HG03196 (cell line): ENCODE data around the gene PLSCR3.
"Not testable (repeated sequence)": the region's sequence is repeated elsewhere in the genome, so short reads cannot be mapped to it uniquely, and the experiment has no call there.

ENCODE experiments used
- ATAC-seq: cut with Tn5 transposase; IDR thresholded peaks from one replicate; pipeline ENCODE4 v1.9.1; 2021; ENCODE audit not compliant: unreplicated experiment

The PLSCR3 gene

GRCh38 chr17:7382901-7383300, 11.4 kb downstream of the PLSCR3 start:
- ATAC-seq: no peak

- no peak for ATAC-seq
Measured at GRCh38 chr17:7380855-7381683, 13.3 kb downstream of the PLSCR3 start, which contains the start of gene TNK1. Gene TNK1, plus strand, starts transcription at chr17:7381089. Its CDS starts 1,838 bp downstream, at chr17:7382927.

- ATAC-seq: no peak
Measured at GRCh38 chr17:7380321-7380720, 14.0 kb downstream of the PLSCR3 start.

GRCh38 chr17:7379134-7379533, 15.2 kb downstream of the PLSCR3 start:
- no peak for ATAC-seq

GRCh38 chr17:7374353-7374752, 20.0 kb downstream of the PLSCR3 start:
- no peak for ATAC-seq

GRCh38 chr17:7370853-7371252, 23.5 kb downstream of the PLSCR3 start:
- ATAC-seq: no peak

- no peak for ATAC-seq
Measured at GRCh38 chr17:7369825-7370224, 24.5 kb downstream of the PLSCR3 start.

GRCh38 chr17:7368599-7368994, 25.7 kb downstream of the PLSCR3 start:
- ATAC-seq: not testable (repeated sequence)

- ATAC-seq: no peak
Measured at GRCh38 chr17:7367918-7368598, 26.3 kb downstream of the PLSCR3 start.

GRCh38 chr17:7367083-7367482, 27.2 kb downstream of the PLSCR3 start:
- ATAC-seq: no peak

GRCh38 chr17:7365963-7366362, 28.4 kb downstream of the PLSCR3 start:
- ATAC-seq: not testable (repeated sequence)

GRCh38 chr17:7363311-7363710, 31.0 kb downstream of the PLSCR3 start:
- ATAC-seq: no peak

GRCh38 chr17:7361906-7362305, 32.4 kb downstream of the PLSCR3 start:
- no peak for ATAC-seq

- ATAC-seq: no peak
Measured at GRCh38 chr17:7357381-7357780, 36.9 kb downstream of the PLSCR3 start.

GRCh38 chr17:7356756-7357155, 37.6 kb downstream of the PLSCR3 start:
- ATAC-seq: no peak

GRCh38 chr17:7356072-7356549, 38.2 kb downstream of the PLSCR3 start:
- no peak for ATAC-seq

GRCh38 chr17:7355573-7355972, 38.8 kb downstream of the PLSCR3 start:
- no peak for ATAC-seq

GRCh38 chr17:7355053-7355452, 39.3 kb downstream of the PLSCR3 start, which contains the start of gene TMEM95:
Gene TMEM95, plus strand, starts transcription at chr17:7355156. Its CDS starts 49 bp downstream, at chr17:7355205.
- no peak for ATAC-seq

GRCh38 chr17:7354262-7354843, 40.0 kb downstream of the PLSCR3 start:
- ATAC-seq: no peak

- ATAC-seq: no peak
Measured at GRCh38 chr17:7352910-7353635, 41.3 kb downstream of the PLSCR3 start.

- ATAC-seq: no peak
Measured at GRCh38 chr17:7352503-7352889, 41.8 kb downstream of the PLSCR3 start.
